HG03095 (cell line): ENCODE data around the gene PRDM16.

Source experiments
- ATAC-seq: cut with Tn5 transposase; IDR thresholded peaks from one replicate; pipeline ENCODE4 v1.9.1; 2021; ENCODE audit warnings: moderate library complexity; ENCODE audit not compliant: unreplicated experiment

Gene PRDM16

DNA sequence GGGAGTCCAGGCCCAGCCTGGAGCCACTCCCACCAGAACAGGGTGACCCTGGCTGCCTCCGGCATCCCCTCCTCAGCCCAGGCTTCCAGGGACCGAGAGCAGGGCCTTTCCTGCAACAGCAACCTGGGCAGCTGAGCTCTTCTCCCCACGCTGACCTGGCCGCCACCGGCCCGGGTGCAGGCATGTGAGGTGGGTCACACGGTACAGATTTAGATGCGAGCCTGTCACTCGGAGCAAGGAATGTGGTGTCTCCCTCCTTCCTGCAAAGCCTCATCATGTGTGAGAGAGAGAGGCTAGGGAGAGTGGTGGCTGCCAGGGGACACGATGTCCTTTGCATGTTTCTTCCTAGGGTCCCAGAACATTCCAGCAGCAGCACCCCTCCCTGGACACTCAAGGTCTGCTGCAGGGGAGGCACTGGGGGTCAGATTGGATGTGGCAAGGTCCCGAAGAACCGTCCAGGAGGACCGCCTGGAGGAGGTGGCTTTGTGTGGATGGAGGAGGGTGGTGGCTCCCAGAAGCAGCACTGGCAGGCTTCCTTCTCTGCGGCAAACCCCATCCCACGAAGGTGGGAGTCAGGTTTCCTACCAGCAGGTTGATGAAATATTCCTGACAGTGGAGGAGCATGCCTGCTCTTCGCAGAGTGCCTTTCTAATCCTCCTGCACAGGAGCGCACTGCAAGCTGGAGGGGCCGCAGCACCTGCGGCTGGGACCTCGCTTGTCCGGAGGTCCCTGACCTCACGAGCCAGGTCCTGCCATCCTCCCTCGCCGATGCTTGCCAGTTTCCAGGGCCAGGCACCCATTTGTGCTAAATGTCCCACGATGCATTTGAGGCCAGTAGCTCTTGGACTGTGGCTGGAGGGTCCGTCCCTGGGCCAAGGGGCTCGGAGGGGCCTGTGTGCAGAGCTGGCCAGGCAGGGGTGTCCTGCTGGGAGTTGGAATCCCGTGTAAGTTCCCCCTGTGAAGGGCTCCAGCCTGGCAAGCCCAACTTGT, 68.4 kb downstream of the PRDM16 start:
- ATAC-seq, result no peak

DNA sequence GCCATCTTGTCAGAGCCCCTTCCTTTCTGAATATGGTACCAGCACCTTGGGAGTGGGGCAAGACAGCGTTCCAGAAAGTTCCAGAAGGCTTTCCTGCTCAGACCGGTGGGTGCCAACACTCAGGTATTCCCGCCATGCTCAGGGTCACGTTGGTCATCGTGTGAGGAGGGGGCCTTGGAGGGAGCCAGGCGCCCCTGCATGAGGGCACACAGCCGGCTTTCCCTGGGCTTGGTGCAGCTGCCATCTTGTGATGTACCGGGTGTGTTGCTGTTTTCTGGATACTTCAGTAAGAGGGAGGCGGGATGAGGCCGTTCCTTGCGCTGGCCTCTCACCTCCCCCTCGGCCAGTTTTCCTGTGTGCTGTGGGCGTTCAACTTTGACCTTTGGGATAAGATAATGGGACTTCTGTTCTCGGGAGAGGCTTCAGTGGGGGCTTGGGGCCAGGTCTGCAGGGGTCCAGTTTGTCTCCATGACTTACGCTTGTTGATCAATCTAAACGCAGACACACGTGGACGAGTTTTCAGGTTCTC, 69.7 kb downstream of the PRDM16 start:
- ATAC-seq, result no peak

GRCh38 chr1:3139451-3139852, 70.4 kb downstream of the PRDM16 start:
- no peak for ATAC-seq

DNA sequence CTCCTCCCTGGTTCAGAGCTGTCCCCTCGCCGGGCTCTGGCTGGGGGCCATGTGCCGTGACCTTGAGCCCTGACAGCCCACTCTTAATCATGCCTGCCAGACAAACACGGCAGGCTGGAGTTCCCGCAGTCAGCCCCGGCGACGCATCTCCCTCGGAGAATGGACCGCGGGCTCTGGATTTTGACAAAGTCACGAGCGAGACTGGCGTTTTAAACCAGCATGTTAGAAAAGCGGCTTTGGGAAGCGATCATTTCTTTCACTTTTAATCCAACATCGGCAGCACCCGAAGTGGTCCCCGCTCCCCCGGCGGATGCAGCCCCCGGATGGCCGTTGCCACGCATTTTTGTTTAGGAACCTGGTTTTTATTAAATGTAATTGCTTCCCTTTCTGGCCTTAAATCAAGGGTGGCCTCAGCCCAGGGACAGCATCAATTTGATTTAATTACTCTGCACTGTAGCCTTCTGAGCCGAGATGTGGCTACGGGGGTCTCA, 70.9 kb downstream of the PRDM16 start:
- no peak for ATAC-seq

DNA sequence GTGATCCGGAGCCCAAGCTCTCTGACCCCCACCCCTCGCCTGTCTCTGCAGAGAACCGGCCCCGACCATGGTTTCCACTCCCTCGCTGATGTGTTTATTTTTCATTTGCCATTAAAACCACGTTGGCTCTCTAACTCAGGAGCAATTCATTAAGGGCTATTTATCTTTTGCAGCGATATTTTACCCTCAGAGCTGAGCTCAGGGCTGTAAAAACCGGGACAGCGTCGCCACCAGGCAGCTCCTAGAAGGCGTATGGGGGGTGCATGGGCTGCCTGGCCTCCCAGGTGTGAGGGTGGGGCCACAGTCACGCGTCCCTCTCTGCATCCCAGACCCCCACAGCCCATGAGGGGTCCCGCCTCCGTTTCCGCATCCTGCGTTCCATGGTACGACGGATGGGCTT, 71.4 kb downstream of the PRDM16 start:
- ATAC-seq, result no peak

DNA sequence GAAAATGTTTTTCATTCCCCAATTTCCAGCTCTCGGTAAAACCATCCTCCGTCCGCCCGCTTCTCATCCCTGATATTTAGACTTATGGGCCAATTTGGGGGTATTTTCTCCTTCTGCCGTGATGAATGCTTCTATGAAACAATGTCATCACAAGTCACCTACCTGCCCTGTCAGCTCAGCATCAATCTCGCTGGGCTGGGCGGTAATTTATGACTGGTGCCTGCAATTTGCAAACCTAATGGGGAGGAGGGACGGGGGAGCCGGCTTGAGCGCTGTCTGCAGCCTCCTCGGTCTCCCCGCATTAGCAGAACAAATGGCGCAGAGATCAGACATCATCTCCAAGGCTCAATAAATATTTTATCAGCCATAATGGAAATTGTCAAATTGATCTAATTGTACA, 72.1 kb downstream of the PRDM16 start:
- no peak for ATAC-seq

GRCh38 chr1:3141836-3142235, 72.8 kb downstream of the PRDM16 start:
- ATAC-seq, result no peak

GRCh38 chr1:3142236-3142635, 73.2 kb downstream of the PRDM16 start:
- ATAC-seq, result no peak

GRCh38 chr1:3142751-3143150, 73.7 kb downstream of the PRDM16 start:
- ATAC-seq, result no peak

GRCh38 chr1:3145532-3146325, 76.7 kb downstream of the PRDM16 start:
- no peak for ATAC-seq

DNA sequence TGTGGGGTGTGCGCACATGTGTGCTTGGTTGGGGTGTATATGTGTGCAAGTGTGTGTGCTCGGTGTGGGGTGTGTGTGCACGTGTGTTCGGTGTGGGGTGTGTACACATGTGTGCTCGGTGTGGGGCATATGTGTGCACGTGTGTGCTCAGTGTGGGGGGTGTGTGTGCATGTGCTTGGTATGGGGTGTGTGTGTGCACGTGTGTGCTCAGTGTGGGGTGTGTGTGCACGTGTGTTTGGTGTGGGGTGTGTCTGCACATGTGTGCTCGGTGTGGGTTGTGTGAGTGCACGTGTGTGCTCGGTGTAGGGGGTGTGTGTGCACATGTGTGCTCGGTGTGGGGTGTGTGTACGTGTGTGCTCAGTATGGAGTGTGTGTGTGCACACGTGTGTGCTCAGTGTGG, 77.5 kb downstream of the PRDM16 start:
- no peak for ATAC-seq

GRCh38 chr1:3146907-3147306, 77.9 kb downstream of the PRDM16 start:
- ATAC-seq, result no peak

DNA sequence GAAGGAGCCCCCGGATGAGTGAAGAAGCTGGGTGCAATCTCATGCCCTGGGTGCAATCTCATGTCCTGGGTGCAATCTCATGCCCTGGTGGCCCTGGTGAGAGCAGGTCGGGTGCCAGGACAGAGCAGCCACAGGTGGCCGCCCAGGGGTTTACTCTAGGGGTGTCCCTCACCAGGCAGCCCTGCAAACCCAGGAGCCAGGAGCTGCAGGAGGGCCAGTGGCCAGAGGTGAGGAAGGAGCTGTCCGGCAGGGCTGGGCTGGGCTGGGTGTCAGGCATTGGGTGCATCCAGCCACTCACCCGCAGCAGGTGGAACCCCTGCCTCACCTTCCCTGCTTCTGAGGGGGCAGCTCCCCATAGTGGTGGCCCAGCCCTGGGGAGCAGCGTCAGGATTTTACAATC, 79.2 kb downstream of the PRDM16 start:
- ATAC-seq, result no peak

- ATAC-seq, result no peak
These were observed 80.3 kb downstream of the PRDM16 start for GRCh38 chr1:3149277-3149676.

- no peak for ATAC-seq
These were observed 82.5 kb downstream of the PRDM16 start for GRCh38 chr1:3151456-3151855.

- no peak for ATAC-seq
These were observed 83.1 kb downstream of the PRDM16 start for GRCh38 chr1:3152143-3152542.

GRCh38 chr1:3153197-3153596, 84.2 kb downstream of the PRDM16 start:
- ATAC-seq, result no peak

DNA sequence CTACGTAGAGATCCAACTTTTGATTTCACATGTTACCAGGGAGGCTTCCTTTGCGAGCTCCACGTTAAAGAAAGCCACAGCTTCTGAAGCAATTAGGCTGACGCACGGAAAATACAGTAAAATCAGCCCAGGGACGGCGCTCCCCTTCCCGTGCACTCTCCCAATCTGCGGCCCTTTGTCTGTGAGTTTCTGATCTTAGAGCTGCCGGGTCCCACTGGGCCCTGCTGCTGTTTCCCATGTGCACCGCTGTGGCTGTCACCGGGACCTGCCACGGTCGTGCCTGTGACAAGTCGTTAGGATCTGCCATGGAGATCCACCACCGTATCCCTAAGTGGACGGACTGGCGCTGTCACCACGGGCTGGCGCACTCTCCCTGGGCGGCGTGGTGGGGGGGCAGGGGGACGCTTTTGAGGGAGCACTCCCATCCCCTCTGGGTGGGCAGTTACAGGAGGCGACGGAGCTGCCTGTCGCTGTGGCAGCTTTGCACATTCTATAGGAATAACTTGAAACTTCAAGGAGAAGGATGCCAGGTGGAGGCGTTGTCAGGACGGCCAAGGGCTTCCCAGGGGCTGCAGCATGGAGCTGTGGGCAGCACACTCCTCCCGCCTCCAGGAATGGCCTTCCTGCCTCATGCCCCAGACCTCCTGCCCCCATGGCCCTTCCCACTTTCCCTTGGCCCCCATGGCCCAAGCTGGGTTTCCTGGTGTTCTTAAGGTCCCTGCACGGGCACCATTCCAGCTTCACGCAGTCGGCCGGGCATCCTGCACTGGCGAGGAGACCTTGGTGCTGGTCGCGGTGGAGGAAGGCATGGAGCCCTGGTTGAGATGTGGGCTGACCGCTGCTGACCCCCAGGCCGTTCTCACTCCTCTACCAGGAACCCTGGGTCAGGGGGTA, 85.1 kb downstream of the PRDM16 start:
- no peak for ATAC-seq

GRCh38 chr1:3155056-3155925, 86.3 kb downstream of the PRDM16 start:
- no peak for ATAC-seq

- ATAC-seq, result no peak
These were observed 86.9 kb downstream of the PRDM16 start for GRCh38 chr1:3155926-3156220.
